ENCODE data around the gene NDUFA8. TPM values are rescaled to one million over a fixed set of nuclear protein-coding genes. Genes with fewer than 3 reads are reported as not detected.

NDUFA8 gene
- total RNA-seq, 1 donor = 1.2 TPM

Other genes with a start within 250 kb of the NDUFA8 start
- gene TTLL11, start 66.5 kb downstream of the NDUFA8 start, total RNA-seq = 1.0 TPM
- gene MORN5, start 129 bp upstream of the NDUFA8 start, total RNA-seq = not detected
- gene LHX6, start 69.2 kb upstream of the NDUFA8 start, total RNA-seq = under 0.01 TPM
- gene RBM18, start 105.1 kb upstream of the NDUFA8 start, total RNA-seq = 23.2 TPM
- 29.5 TPM for gene MRRF, start 105.1 kb upstream of the NDUFA8 start, total RNA-seq
- gene PTGS1, start 211.2 kb upstream of the NDUFA8 start, total RNA-seq = 28.3 TPM